ENCODE results near the gene TRMT2B. TPM values are rescaled to one million over a fixed set of nuclear protein-coding genes. Genes with fewer than 3 reads are reported as not detected.

The TRMT2B gene
- total RNA-seq, 1 experiment from 2014 or later, result 13.7 TPM

GRCh38 chrX:100969408-100969807, 82.5 kb downstream of the TRMT2B start, which contains the start of gene ARL13A:
ARL13A (plus strand) TSS chrX:100969708; CDS start chrX:100973690, 3,982 bp downstream.
- no peaks in the 10 kb centered on the region for H4K20me1 ChIP-seq (ENCODE audit: control insufficient read depth, insufficient read depth, insufficient read length)

More at GRCh38 chrX:100969408-100969807, 82.5 kb downstream of the TRMT2B start, which contains the start of gene ARL13A:
- H2AFZ ChIP-seq (ENCODE audit: low read length), result no peak within 1 kb of the TSS
- Mint-ChIP-seq H3K27me3 (ENCODE audit: low read depth) (no peaks in the 10 kb centered on the region), H3K9me3 (peaks cover 46 to 47% of the 10 kb centered on the region in 2 experiments), H3K4me1 (no peaks in the 10 kb centered on the region), H3K4me3 (no peak within 1 kb of the TSS), H3K27ac (no peak within 1 kb of the TSS), H3K36me3 (ENCODE audit: insufficient read depth in 1 of 3, low read depth in 3 of 3) (peaks cover 2 to 8% (median 3%) of the 10 kb centered on the region in 3 experiments; a peak in 5 of 7 replicates)
- no peaks in the 10 kb centered on the region for H3K79me1 ChIP-seq (ENCODE audit: insufficient read depth, low read depth, low read length, poor library complexity, severe bottlenecking)
- no peak within 1 kb of the TSS for H3K4ac ChIP-seq (ENCODE audit: low read depth, low read length)
- H3K14ac ChIP-seq (ENCODE audit: insufficient read depth, low read length), result no peak within 1 kb of the TSS
- no peak within 1 kb of the TSS for H2AK5ac ChIP-seq (ENCODE audit: insufficient read length, low read length)
- no peaks in the 10 kb centered on the region for H3K79me2 ChIP-seq (ENCODE audit: insufficient read depth, low read length)
- H4K91ac ChIP-seq (ENCODE audit: insufficient read length, low read depth, low read length), result no peak within 1 kb of the TSS
- DNase-seq, result no peak
- peaks cover 28% of the 10 kb centered on the region for H3K9me3 ChIP-seq (ENCODE audit: control insufficient read depth, low read depth, low read length)
- no peak within 1 kb of the TSS for H3K23ac ChIP-seq (ENCODE audit: insufficient read length, low read depth, low read length)
- TF ChIP-seq, protein P1, sequence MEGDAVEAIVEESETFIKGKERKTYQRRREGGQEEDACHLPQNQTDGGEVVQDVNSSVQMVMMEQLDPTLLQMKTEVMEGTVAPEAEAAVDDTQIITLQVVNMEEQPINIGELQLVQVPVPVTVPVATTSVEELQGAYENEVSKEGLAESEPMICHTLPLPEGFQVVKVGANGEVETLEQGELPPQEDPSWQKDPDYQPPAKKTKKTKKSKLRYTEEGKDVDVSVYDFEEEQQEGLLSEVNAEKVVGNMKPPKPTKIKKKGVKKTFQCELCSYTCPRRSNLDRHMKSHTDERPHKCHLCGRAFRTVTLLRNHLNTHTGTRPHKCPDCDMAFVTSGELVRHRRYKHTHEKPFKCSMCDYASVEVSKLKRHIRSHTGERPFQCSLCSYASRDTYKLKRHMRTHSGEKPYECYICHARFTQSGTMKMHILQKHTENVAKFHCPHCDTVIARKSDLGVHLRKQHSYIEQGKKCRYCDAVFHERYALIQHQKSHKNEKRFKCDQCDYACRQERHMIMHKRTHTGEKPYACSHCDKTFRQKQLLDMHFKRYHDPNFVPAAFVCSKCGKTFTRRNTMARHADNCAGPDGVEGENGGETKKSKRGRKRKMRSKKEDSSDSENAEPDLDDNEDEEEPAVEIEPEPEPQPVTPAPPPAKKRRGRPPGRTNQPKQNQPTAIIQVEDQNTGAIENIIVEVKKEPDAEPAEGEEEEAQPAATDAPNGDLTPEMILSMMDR (conservative IDR thresholded peaks at IDR 0.05), result no peak
- no peak within 1 kb of the TSS for H2BK5ac ChIP-seq (ENCODE audit: insufficient read length, low read length)
- H2BK15ac ChIP-seq (ENCODE audit: low read depth, low read length), result no peak within 1 kb of the TSS
- no peak within 1 kb of the TSS for H2BK20ac ChIP-seq (ENCODE audit: low read depth, low read length, poor library complexity, severe bottlenecking)
- no peaks in the 10 kb centered on the region for H3K4me1 ChIP-seq (ENCODE audit: insufficient read depth, low read length)
- no peak within 1 kb of the TSS for H4K8ac ChIP-seq (replicated peaks; ENCODE audit: insufficient read length, low read depth, low read length)
- no peak within 1 kb of the TSS for H4K5ac ChIP-seq (ENCODE audit: insufficient read length, low read depth, low read length)
- H3K27me3 ChIP-seq (ENCODE audit: insufficient read depth, low read length), result no peaks in the 10 kb centered on the region
- H3T11ph ChIP-seq (ENCODE audit: low read length), result no peak within 1 kb of the TSS
- no peak within 1 kb of the TSS for H3K4me2 ChIP-seq (ENCODE audit: insufficient read depth, insufficient read length, low read length)
- H2BK120ac ChIP-seq (ENCODE audit: low read depth, low read length, poor library complexity, severe bottlenecking), result no peak within 1 kb of the TSS
- H3K18ac ChIP-seq (ENCODE audit: insufficient read length, low read depth, low read length), result no peak within 1 kb of the TSS
- H3K56ac ChIP-seq (ENCODE audit: insufficient read length, low read depth, low read length), result no peak within 1 kb of the TSS
- no peaks in the 10 kb centered on the region for H3K23me2 ChIP-seq (ENCODE audit: insufficient read length, low read depth, low read length, poor library complexity, severe bottlenecking)
- no peak within 1 kb of the TSS for H2BK12ac ChIP-seq (ENCODE audit: insufficient read length, low read depth, low read length)
- no peak within 1 kb of the TSS for H3K9ac ChIP-seq (ENCODE audit: extremely low read depth, insufficient read length, low read length)
- no CpG with 5 or more reads among the region's 2 CpGs for WGBS (ENCODE audit: extremely low coverage, insufficient read length, low lambda C conversion rate)
- no peak within 1 kb of the TSS for H3K27ac ChIP-seq (ENCODE audit: insufficient read length, low read depth, low read length)

Data from H9 (cell line).